AG09319 (cell line): ENCODE measurements around the gene MT3.

Experiments
- DNase-seq: peaks from one replicate; pipeline ENCODE4 v3.0.0-alpha.2; 2010; ENCODE audit warnings: low read depth; ENCODE audit errors: extremely low read depth
- CTCF ChIP-seq: IDR thresholded peaks from 2 replicates; pipeline ENCODE4 v1.5.1; 2011; ENCODE audit warnings: low read depth, mild to moderate bottlenecking, inconsistent platforms, low read length, moderate library complexity

The MT3 gene

DNA sequence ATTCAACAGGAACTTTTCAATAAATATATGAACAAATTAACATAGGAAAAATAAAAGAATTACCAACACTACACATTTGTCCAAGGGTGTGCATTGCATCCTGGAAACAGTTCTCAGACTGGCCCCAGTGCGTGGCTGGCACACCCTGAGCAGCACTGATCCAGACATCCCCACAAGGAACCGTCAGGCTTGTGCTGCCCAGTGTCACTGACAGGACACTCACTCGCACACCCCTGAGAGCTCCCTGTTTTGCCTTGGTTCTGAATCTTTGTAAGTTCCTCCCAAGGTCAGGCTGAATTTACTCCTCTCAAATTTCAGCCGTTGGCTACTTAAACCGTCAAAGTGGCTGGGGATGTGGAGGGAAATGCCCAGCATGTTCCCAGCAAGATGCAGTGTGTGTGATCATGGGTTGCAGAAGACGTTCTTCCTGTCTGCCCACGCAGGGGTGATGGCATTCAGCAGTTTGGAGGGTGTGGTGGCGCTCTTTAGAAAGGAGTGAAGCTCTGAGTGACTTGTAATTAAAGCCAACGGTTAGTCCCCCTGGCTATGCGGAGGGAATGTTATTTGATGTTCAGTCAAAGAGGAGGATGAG lies 20.8 kb downstream of the MT3 start:
- no peak for TF ChIP-seq CTCF
- DNase-seq = no peak

DNA sequence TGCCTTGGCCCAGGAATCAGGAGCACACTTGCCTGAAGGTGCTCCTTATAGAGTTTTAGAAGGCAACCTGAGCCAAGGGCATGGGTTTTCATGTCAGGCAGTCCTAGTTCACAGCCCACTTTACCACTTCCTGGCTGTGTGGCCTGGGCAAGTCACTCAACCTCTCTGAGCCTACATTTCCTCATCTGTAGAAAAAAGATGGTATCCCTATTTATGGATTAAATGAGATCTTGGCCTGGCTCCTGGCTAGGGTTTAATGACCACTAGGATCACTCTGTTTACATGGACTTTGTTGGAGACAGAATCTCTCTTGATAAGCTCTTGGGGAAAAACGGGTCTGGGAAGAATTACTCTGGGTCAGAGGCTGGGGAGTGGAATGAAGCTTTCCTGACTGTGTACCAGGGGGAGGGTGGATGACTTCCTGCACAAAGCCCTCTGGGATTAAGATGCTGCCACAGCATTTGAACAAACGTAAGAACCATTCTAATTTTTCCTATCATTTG lies 21.3 kb downstream of the MT3 start:
- DNase-seq = no peak

DNA sequence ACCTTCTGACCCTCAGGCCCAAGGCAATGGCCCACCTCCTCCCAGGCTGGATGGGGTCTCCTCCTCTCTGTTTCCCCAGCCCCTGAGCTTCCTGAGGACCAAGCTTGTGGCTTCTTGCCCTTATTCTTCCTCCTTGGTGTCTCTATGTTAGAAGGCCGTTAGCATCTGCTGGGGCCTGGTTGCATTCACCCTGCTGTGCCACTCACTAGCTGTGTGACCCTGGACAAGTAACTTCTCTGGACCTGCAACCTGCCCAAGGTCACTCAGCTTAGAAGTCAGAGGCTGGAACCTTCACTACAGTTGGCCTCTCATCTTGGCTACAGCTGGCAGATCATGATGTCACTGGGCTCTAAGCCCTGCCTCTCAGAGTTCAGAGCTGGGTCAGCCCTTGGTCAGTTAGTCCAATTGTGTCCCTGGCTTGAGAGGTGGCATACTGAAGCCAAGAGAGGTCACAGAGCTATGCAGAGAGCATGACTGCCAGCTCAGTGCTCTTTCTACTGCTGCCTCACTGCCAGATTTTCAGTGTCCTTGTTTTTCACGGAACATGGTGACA lies 22.0 kb downstream of the MT3 start:
- DNase-seq = no peak
- TF ChIP-seq CTCF = no peak

More for the DNA sequence above, 21.3 kb downstream of the MT3 start:
- no peak for TF ChIP-seq CTCF

- DNase-seq = no peak
- TF ChIP-seq CTCF = no peak
Observed at GRCh38 chr16:56613706-56614105, 24.4 kb downstream of the MT3 start.

- TF ChIP-seq CTCF = no peak
- no peak for DNase-seq
Observed at GRCh38 chr16:56614549-56614991, 25.2 kb downstream of the MT3 start.

DNA sequence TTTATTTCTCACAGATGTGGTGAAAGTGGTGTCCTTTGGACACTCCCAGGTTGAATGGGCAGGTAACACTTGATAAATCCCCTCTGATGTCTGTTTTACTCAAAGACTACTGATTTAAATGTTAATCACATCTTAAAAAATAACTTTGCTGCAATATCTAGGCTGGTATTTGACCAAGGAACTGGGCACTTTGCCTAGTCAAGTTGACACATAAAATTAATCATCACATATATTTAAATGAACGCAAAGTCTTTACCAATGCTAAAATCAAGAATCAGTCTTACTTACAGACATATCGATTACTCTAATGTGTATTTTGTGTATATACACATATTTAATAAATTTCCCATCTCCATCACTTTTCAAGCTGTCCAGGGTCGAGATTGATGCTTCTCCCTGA lies 26.0 kb downstream of the MT3 start:
- TF ChIP-seq CTCF = no peak
- DNase-seq = no peak

GRCh38 chr16:56616608-56617211 lies 27.4 kb downstream of the MT3 start:
- TF ChIP-seq CTCF = no peak
- no peak for DNase-seq
